Endothelial cell (in vitro differentiated cells): ENCODE measurements around the gene SAFB2. TPM values are rescaled to one million over a fixed set of nuclear protein-coding genes. Genes with fewer than 3 reads are reported as not detected.

Experiments used
- DNase-seq: peaks from one replicate; pipeline ENCODE4 v3.0.0; 2021; ENCODE audit warnings: low spot score
- H3K27ac Mint-ChIP-seq: one replicate; pipeline ENCODE4 v1.8.0; 2021; ENCODE audit warnings: mixed read lengths, inconsistent platforms; ENCODE audit not compliant: unreplicated experiment
- H3K27me3 Mint-ChIP-seq: one replicate; pipeline ENCODE4 v1.8.0; 2021; ENCODE audit warnings: mild to moderate bottlenecking, moderate library complexity, mixed read lengths, inconsistent platforms; ENCODE audit not compliant: unreplicated experiment
- H3K36me3 Mint-ChIP-seq: one replicate; pipeline ENCODE4 v1.8.0; 2021; ENCODE audit warnings: mild to moderate bottlenecking, low read depth, mixed read lengths, inconsistent platforms; ENCODE audit not compliant: unreplicated experiment
- H3K4me1 Mint-ChIP-seq: one replicate; pipeline ENCODE4 v1.8.0; 2021; ENCODE audit warnings: mild to moderate bottlenecking, mixed read lengths, inconsistent platforms; ENCODE audit not compliant: unreplicated experiment
- H3K4me3 Mint-ChIP-seq: one replicate; pipeline ENCODE4 v1.8.0; 2021; ENCODE audit warnings: mild to moderate bottlenecking, mixed read lengths, inconsistent platforms; ENCODE audit not compliant: unreplicated experiment
- H3K9me3 Mint-ChIP-seq: one replicate; pipeline ENCODE4 v1.8.0; 2021; ENCODE audit warnings: mixed read lengths, inconsistent platforms; ENCODE audit not compliant: unreplicated experiment
- CTCF ChIP-seq: fragments of 200-600 bp; sonication (generic); IDR thresholded peaks from one replicate; pipeline ENCODE4 v1.5.0; 2021; ENCODE audit warnings: antibody characterized with exemption; ENCODE audit not compliant: unreplicated experiment
- total RNA-seq: library from RNA; stranded (reverse); fragmentation: NEBNext Ultra II Directional; extraction: Animal tissue kit (Norgen Biotek cat#: 25700); gene quantifications from one replicate; pipeline ENCODE4 v1.2.1, GENCODE V29; 2021; ENCODE audit not compliant: unreplicated experiment

The SAFB2 gene
- total RNA-seq, 1 donor from 2014 or later, result 85.5 TPM

- H3K27ac Mint-ChIP-seq, result no peak overlapping the region
- DNase-seq, result no peak
- no peak for TF ChIP-seq CTCF
- peaks cover 27% of the 10 kb centered on the region for H3K4me1 Mint-ChIP-seq
- peaks cover 17% of the 10 kb centered on the region for H3K36me3 Mint-ChIP-seq
- H3K4me3 Mint-ChIP-seq, result no peak overlapping the region
- H3K9me3 Mint-ChIP-seq, result no peaks in the 10 kb centered on the region
- no peaks in the 10 kb centered on the region for H3K27me3 Mint-ChIP-seq
These were observed 9.1 kb upstream of the SAFB2 start for GRCh38 chr19:5631567-5632240.

GRCh38 chr19:5628919-5629481 is 6.4 kb upstream of the SAFB2 start:
- H3K4me3 Mint-ChIP-seq, result no peak overlapping the region
- H3K9me3 Mint-ChIP-seq, result no peaks in the 10 kb centered on the region
- peaks cover 11% of the 10 kb centered on the region for H3K27me3 Mint-ChIP-seq
- H3K27ac Mint-ChIP-seq, result no peak overlapping the region
- no peak for TF ChIP-seq CTCF
- DNase-seq, result no peak
- peaks cover 53% of the 10 kb centered on the region for H3K4me1 Mint-ChIP-seq
- H3K36me3 Mint-ChIP-seq, result peaks cover 28% of the 10 kb centered on the region

- Mint-ChIP-seq H3K36me3 (peaks cover 28% of the 10 kb centered on the region), H3K4me1 (peaks cover 53% of the 10 kb centered on the region), H3K9me3 (no peaks in the 10 kb centered on the region), H3K27ac (no peak overlapping the region), H3K27me3 (peaks cover 12% of the 10 kb centered on the region), H3K4me3 (no peak overlapping the region)
- no peak for TF ChIP-seq CTCF
- DNase-seq, result no peak
These were observed 5.9 kb upstream of the SAFB2 start for GRCh38 chr19:5628461-5628860.

- H3K4me3 Mint-ChIP-seq, result peak overlapping the region; percentile 75
- H3K4me1 Mint-ChIP-seq, result peaks cover 49% of the 10 kb centered on the region
- H3K27me3 Mint-ChIP-seq, result peaks cover 16% of the 10 kb centered on the region
- H3K27ac Mint-ChIP-seq, result peak overlapping the region; percentile 86
- TF ChIP-seq CTCF, result no peak
- DNase-seq, result no peak
- no peaks in the 10 kb centered on the region for H3K9me3 Mint-ChIP-seq
- H3K36me3 Mint-ChIP-seq, result peaks cover 31% of the 10 kb centered on the region
These were observed 4.9 kb upstream of the SAFB2 start for GRCh38 chr19:5627395-5627904.

GRCh38 chr19:5625641-5626040 is 3.1 kb upstream of the SAFB2 start:
- Mint-ChIP-seq H3K4me1 (peaks cover 48% of the 10 kb centered on the region), H3K27ac (peak overlapping the region; percentile 97), H3K36me3 (peaks cover 37% of the 10 kb centered on the region), H3K27me3 (peaks cover 20% of the 10 kb centered on the region), H3K4me3 (peak overlapping the region; percentile 100), H3K9me3 (no peaks in the 10 kb centered on the region)
- no peak for DNase-seq
- TF ChIP-seq CTCF, result no peak
